Activated naive CD8-positive, alpha-beta T cell treated with anti-CD3 and anti-CD28 coated beads for 36 hours (primary cell): ENCODE results near the gene FUT2. TPM values are rescaled to one million over a fixed set of nuclear protein-coding genes. Genes with fewer than 3 reads are reported as not detected.
"Not testable (repeated sequence)": the region's sequence is repeated elsewhere in the genome, so short reads cannot be mapped to it uniquely, and the experiment has no call there.

Source experiments
- DNase-seq: peaks from one replicate; pipeline ENCODE4 v3.0.0; 2021
- H3K27ac Mint-ChIP-seq: one replicate; pipeline ENCODE4 v1.8.0; 2022; ENCODE audit warnings: mild to moderate bottlenecking, moderate library complexity, mixed read lengths
- H3K27me3 Mint-ChIP-seq: one replicate; pipeline ENCODE4 v1.8.0; 2022; ENCODE audit warnings: mild to moderate bottlenecking, mixed read lengths
- H3K36me3 Mint-ChIP-seq: one replicate; pipeline ENCODE4 v1.8.0; 2021; ENCODE audit warnings: mild to moderate bottlenecking, mixed read lengths
- H3K4me1 Mint-ChIP-seq: one replicate; pipeline ENCODE4 v1.8.0; 2021; ENCODE audit warnings: mixed read lengths
- H3K4me3 Mint-ChIP-seq: one replicate; pipeline ENCODE4 v1.8.0; 2022; ENCODE audit warnings: mild to moderate bottlenecking, moderate library complexity, mixed read lengths
- H3K9me3 Mint-ChIP-seq: one replicate; pipeline ENCODE4 v1.8.0; 2022; ENCODE audit warnings: mixed read lengths
- total RNA-seq, 2 experiments: library from RNA; stranded (reverse); gene quantifications; one replicate each; pipeline ENCODE4 v1.2.3, GENCODE V29; 2021

The FUT2 gene
- total RNA-seq, result not detected

DNA sequence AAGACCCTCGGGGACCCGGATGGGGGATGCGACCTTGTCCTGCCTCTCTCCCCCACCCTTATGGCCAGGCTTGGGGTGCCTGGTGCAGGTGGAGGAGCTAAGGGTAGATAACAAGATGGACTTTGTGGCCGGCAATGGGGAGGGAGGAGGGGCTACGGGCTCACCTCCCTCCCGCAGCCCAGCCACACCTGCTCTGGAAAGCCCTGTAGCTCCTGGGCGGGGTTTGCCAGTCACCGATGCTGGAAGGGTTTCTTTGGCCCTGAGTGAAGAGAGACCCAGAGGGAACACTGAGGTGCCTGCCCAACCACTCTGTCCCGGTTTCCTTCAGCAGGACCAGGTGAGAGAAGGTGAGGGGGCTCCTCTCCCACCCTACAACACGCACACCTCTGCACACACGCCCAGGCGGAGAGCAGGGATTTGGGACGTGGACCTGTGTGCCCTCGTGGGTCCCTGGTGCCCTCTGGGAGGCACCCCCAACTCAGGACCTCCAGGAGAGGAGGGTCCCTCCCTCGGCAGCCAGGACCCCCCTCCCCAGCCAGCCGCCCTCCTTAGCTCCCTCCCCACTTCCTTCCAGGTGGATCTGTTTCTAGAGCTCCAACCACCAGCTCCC is at the start of gene FUT2:
Gene FUT2 (plus strand): TSS at position 229 of the 610 bp plus-strand sequence. CDS start 6,986 bp downstream, outside the sequence.
- H3K4me1 Mint-ChIP-seq, result peaks cover 7% of the 10 kb centered on the region
- H3K9me3 Mint-ChIP-seq, result no peaks in the 10 kb centered on the region

GRCh38 chr19:48646001-48646721 is 49.6 kb upstream of the FUT2 start, which contains the start of gene CA11:
Gene CA11, minus strand, starts transcription at chr19:48646187. Its CDS starts 555 bp downstream, at chr19:48645632.
- Mint-ChIP-seq H3K36me3 (no peaks in the 10 kb centered on the region), H3K4me3 (peak within 1 kb of the TSS; percentile 86), H3K27me3 (no peaks in the 10 kb centered on the region), H3K9me3 (no peaks in the 10 kb centered on the region), H3K4me1 (peaks cover 28% of the 10 kb centered on the region), H3K27ac (peak within 1 kb of the TSS; percentile 78)
- DNase-seq, result peak; percentile 94

More for the DNA sequence above, at the start of gene FUT2:
- peak within 1 kb of the TSS; percentile 52 for H3K4me3 Mint-ChIP-seq
- no peaks in the 10 kb centered on the region for H3K36me3 Mint-ChIP-seq
- peaks cover 27% of the 10 kb centered on the region for H3K27me3 Mint-ChIP-seq
- H3K27ac Mint-ChIP-seq, result no peak within 1 kb of the TSS
- no peak for DNase-seq

DNA sequence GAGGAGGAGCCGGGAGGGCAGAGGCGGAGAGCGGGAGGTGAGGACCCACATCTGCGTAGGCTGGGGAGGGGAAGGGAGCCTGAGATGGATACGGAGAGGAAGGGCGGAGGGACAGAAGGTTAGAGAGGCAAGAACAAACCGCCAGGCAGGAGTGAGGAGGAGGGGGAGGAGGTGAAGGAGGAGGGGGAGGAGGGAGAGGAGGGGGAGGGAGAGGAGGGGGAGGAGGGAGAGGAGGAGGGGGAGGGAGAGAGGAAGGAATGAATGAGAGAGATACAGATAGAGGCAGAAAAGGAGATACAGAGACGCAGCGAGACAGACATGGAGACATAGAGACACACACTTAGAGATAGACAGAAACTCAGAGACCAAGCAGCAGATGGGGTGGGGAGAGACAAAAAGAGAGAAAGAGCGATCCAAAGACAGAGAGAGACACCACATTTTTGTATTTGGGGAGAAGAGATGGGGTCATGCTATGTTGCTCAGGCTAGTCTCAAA is 49.0 kb upstream of the FUT2 start:
- no peak for DNase-seq
- Mint-ChIP-seq H3K27me3 (no peaks in the 10 kb centered on the region), H3K36me3 (no peaks in the 10 kb centered on the region), H3K4me1 (peaks cover 28% of the 10 kb centered on the region), H3K27ac (peak overlapping the region; percentile 36), H3K9me3 (no peaks in the 10 kb centered on the region), H3K4me3 (peak overlapping the region; percentile 26)

- Mint-ChIP-seq H3K27ac (no peak overlapping the region), H3K9me3 (no peaks in the 10 kb centered on the region), H3K36me3 (no peaks in the 10 kb centered on the region), H3K4me1 (peaks cover 28% of the 10 kb centered on the region), H3K4me3 (no peak overlapping the region), H3K27me3 (no peaks in the 10 kb centered on the region)
- DNase-seq, result no peak
Measured at GRCh38 chr19:48648134-48648533, 47.6 kb upstream of the FUT2 start.

DNA sequence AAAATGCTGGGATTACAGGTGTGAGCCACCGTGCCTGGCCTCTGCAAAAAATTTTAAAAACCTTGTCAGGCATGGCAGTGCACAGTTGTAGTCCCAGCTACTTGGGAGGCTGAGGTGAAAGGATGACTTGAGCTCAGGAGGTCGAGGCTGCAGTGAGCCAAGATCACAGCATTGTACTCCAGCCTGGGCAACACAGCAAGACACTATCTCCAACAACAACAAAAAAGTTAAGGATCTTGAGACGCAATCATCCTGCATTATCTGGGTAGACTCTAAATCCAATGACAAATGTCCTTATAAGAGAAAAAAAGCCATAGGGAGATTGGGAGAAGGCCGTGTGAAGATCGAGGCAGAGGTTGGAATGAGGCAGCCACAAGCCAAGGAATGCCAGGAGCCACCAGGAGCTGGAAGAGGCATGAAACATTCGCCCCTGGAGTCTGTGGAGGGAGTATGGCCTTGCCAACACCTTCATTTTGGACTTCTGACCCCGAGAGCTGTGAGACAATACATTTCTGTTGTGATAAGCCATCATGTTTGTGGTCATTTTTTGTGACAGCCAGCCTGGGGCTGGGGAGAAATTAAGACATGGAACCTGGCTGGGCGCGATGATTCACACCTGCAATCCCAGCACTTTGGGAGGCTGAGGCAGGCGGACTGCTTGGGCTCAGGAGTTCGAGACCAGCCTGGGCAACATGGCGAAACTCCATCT is 44.6 kb upstream of the FUT2 start:
- no peaks in the 10 kb centered on the region for H3K36me3 Mint-ChIP-seq
- H3K4me3 Mint-ChIP-seq, result no peak overlapping the region
- H3K27me3 Mint-ChIP-seq, result no peaks in the 10 kb centered on the region
- H3K27ac Mint-ChIP-seq, result no peak overlapping the region
- no peak for DNase-seq
- no peaks in the 10 kb centered on the region for H3K9me3 Mint-ChIP-seq
- peaks cover 15% of the 10 kb centered on the region for H3K4me1 Mint-ChIP-seq

DNA sequence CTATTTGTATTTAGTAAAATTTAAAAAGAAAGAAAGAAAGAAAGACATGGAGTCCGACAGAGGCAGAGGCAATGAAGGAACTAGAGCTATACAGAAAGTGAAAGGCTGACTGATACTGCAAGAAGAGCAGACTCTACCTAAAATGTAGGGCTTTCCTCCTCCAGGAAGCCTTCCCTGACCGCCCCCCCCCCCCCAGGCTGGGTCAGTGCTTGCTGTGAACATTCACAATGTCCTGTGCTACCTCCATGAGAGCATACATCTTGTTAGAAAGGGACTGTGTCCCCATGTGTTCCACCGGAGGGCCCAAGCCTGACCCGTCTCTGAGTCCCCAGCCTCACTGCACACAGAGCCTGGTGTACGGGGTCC is 44.1 kb upstream of the FUT2 start:
- Mint-ChIP-seq H3K27me3 (no peaks in the 10 kb centered on the region), H3K36me3 (no peaks in the 10 kb centered on the region), H3K4me3 (no peak overlapping the region), H3K27ac (no peak overlapping the region), H3K9me3 (no peaks in the 10 kb centered on the region), H3K4me1 (peaks cover 13% of the 10 kb centered on the region)
- no peak for DNase-seq

GRCh38 chr19:48654299-48655059 is 41.3 kb upstream of the FUT2 start:
- H3K27ac Mint-ChIP-seq, result no peak overlapping the region
- H3K4me1 Mint-ChIP-seq, result peaks cover 6% of the 10 kb centered on the region
- H3K9me3 Mint-ChIP-seq, result no peaks in the 10 kb centered on the region
- no peaks in the 10 kb centered on the region for H3K27me3 Mint-ChIP-seq
- H3K4me3 Mint-ChIP-seq, result no peak overlapping the region
- no peak for DNase-seq
- H3K36me3 Mint-ChIP-seq, result no peaks in the 10 kb centered on the region

DNA sequence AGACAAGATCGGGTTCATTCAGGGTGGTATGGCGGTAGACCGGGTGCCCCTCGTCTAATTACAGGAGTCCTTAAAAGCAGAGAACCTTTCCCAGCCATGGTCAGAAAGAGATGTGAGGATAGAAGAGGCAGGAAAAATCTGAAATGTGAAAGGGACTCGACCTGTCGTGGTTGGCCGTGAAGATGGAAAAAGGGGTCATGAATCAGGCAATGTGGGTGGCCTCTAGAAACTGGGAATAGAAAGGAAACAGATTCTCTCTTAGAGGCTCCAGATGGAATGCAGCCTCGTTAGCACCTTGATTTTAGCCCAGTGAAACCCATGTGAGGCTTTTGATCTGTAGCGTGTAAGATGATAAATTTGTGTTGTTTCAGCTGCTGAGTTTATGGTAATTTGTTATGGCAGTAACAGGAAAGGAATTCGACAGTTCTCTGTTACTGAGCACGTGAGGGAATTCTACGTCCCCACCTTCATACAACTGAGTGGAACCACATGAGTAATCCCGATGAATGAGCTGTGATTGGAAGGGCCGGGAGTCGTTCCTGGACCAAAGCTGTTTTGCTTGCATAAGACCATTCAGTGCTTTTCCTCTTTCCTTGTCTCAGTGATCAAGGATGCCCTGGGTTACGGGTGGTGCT is 38.8 kb upstream of the FUT2 start:
- no peaks in the 10 kb centered on the region for H3K36me3 Mint-ChIP-seq
- peaks cover 10% of the 10 kb centered on the region for H3K4me1 Mint-ChIP-seq
- no peaks in the 10 kb centered on the region for H3K9me3 Mint-ChIP-seq
- H3K27me3 Mint-ChIP-seq, result no peaks in the 10 kb centered on the region
- H3K4me3 Mint-ChIP-seq, result no peak overlapping the region
- DNase-seq, result no peak
- H3K27ac Mint-ChIP-seq, result no peak overlapping the region

GRCh38 chr19:48657828-48658227 is 37.9 kb upstream of the FUT2 start:
- H3K4me3 Mint-ChIP-seq, H3K36me3 Mint-ChIP-seq, H3K27ac Mint-ChIP-seq, DNase-seq, H3K9me3 Mint-ChIP-seq, H3K27me3 Mint-ChIP-seq: not testable (repeated sequence)
- peaks cover 10% of the 10 kb centered on the region for H3K4me1 Mint-ChIP-seq

DNA sequence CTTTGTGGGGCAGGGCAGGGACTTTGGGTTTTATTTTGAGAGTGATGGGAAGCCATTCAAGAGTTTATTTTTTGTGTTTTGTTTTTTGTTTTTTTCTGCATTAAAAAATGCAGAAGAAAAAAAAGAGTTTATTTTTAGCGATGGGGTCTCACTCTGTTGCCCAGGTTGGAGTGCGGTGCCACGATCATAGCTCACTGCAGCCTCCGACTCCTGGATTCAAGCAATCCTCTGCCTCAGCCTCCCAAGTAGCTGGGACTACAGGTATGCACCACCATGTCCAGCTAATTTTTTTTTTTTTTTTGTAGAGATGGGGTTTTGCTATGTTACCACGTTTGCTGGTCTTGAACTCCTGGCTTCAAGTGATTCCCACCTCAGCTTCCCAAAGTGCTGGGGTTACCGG is 37.3 kb upstream of the FUT2 start:
- Mint-ChIP-seq H3K27me3 (no peaks in the 10 kb centered on the region), H3K9me3 (no peaks in the 10 kb centered on the region), H3K4me3 (no peak overlapping the region), H3K27ac (no peak overlapping the region), H3K36me3 (no peaks in the 10 kb centered on the region), H3K4me1 (peaks cover 10% of the 10 kb centered on the region)
- no peak for DNase-seq

GRCh38 chr19:48659768-48660167 is 36.0 kb upstream of the FUT2 start:
- DNase-seq, result no peak
- H3K36me3 Mint-ChIP-seq, result no peaks in the 10 kb centered on the region
- H3K4me3 Mint-ChIP-seq, result no peak overlapping the region
- H3K27me3 Mint-ChIP-seq, result no peaks in the 10 kb centered on the region
- H3K27ac Mint-ChIP-seq, result no peak overlapping the region
- H3K9me3 Mint-ChIP-seq, result no peaks in the 10 kb centered on the region
- peaks cover 10% of the 10 kb centered on the region for H3K4me1 Mint-ChIP-seq

- Mint-ChIP-seq H3K27ac (peak overlapping the region; percentile 96), H3K9me3 (no peaks in the 10 kb centered on the region), H3K27me3 (no peaks in the 10 kb centered on the region), H3K36me3 (no peaks in the 10 kb centered on the region), H3K4me1 (peaks cover 10% of the 10 kb centered on the region), H3K4me3 (peak overlapping the region; percentile 50)
- peak; percentile 79 for DNase-seq
Measured at GRCh38 chr19:48660852-48661710, 34.7 kb upstream of the FUT2 start.

DNA sequence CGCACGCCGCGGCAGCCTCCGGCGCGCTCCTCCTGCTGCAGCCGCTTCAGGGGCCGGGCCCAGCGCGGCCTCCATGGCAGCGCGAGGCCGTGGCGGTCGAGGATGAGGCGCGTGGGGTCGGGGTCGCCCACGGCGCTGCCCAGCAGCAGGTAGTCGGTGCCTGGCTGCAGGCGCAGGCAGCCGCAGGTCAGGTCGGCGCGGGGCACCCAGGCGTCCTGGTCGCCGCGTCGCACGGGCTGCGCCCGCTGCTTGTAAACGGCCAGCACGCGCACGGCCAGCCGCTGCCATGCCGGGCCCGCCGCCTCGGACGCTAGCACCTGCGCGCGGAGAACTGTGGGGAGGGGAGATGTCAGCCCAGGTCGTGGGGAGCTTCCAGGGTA is 34.1 kb upstream of the FUT2 start:
- Mint-ChIP-seq H3K4me1 (peaks cover 10% of the 10 kb centered on the region), H3K36me3 (no peaks in the 10 kb centered on the region), H3K27me3 (no peaks in the 10 kb centered on the region), H3K9me3 (no peaks in the 10 kb centered on the region), H3K27ac (no peak overlapping the region), H3K4me3 (no peak overlapping the region)
- DNase-seq, result no peak

- H3K36me3 Mint-ChIP-seq, result no peaks in the 10 kb centered on the region
- H3K4me3 Mint-ChIP-seq, result no peak overlapping the region
- no peak overlapping the region for H3K27ac Mint-ChIP-seq
- no peak for DNase-seq
- H3K4me1 Mint-ChIP-seq, result peaks cover 7% of the 10 kb centered on the region
- no peaks in the 10 kb centered on the region for H3K27me3 Mint-ChIP-seq
- H3K9me3 Mint-ChIP-seq, result no peaks in the 10 kb centered on the region
Measured at GRCh38 chr19:48663667-48664066, 32.1 kb upstream of the FUT2 start.
